ENCODE measurements around the gene ZRANB3.
"Not testable (repeated sequence)": the region's sequence is repeated elsewhere in the genome, so short reads cannot be mapped to it uniquely, and the experiment has no call there.

The ZRANB3 gene

GRCh38 chr2:135456431-135456830 is 74.6 kb downstream of the ZRANB3 start:
- no peak for TF ChIP-seq CTCF (conservative IDR thresholded peaks at IDR 0.05; ENCODE audit: low read depth, low read length)
- no peak for DNase-seq (ENCODE audit: low read depth)
- no peak overlapping the region for H3K4me3 ChIP-seq (ENCODE audit: low read length)

- no peak for DNase-seq (ENCODE audit: low read depth)
- no peak for TF ChIP-seq CTCF (conservative IDR thresholded peaks at IDR 0.05; ENCODE audit: low read depth, low read length)
- H3K4me3 ChIP-seq (ENCODE audit: low read length), result no peak overlapping the region
Observed at GRCh38 chr2:135454608-135455007, 76.4 kb downstream of the ZRANB3 start.

- not testable (repeated sequence) for DNase-seq (ENCODE audit: low read depth); H3K4me3 ChIP-seq (ENCODE audit: low read length)
Observed at GRCh38 chr2:135453027-135453426, 78.0 kb downstream of the ZRANB3 start.

- no peak for TF ChIP-seq CTCF (conservative IDR thresholded peaks at IDR 0.05; ENCODE audit: low read depth, low read length)
- DNase-seq (ENCODE audit: low read depth), result no peak
- no peak overlapping the region for H3K4me3 ChIP-seq (ENCODE audit: low read length)
Observed at GRCh38 chr2:135451966-135452365, 79.1 kb downstream of the ZRANB3 start.

- H3K4me3 ChIP-seq (ENCODE audit: low read length); DNase-seq (ENCODE audit: low read depth): not testable (repeated sequence)
Observed at GRCh38 chr2:135443013-135443412, 88.0 kb downstream of the ZRANB3 start.

GRCh38 chr2:135435155-135435554 is 95.9 kb downstream of the ZRANB3 start:
- DNase-seq (ENCODE audit: low read depth); H3K4me3 ChIP-seq (ENCODE audit: low read length): not testable (repeated sequence)

- TF ChIP-seq CTCF (conservative IDR thresholded peaks at IDR 0.05; ENCODE audit: low read depth, low read length), result no peak
- no peak overlapping the region for H3K4me3 ChIP-seq (ENCODE audit: low read length)
- DNase-seq (ENCODE audit: low read depth), result no peak
Observed at GRCh38 chr2:135424849-135425248, 106.2 kb downstream of the ZRANB3 start.

- no peak for TF ChIP-seq CTCF (conservative IDR thresholded peaks at IDR 0.05; ENCODE audit: low read depth, low read length)
- no peak overlapping the region for H3K4me3 ChIP-seq (ENCODE audit: low read length)
- no peak for DNase-seq (ENCODE audit: low read depth)
Observed at GRCh38 chr2:135422898-135423297, 108.1 kb downstream of the ZRANB3 start.

- DNase-seq (ENCODE audit: low read depth), result no peak
- no peak overlapping the region for H3K4me3 ChIP-seq (ENCODE audit: low read length)
- TF ChIP-seq CTCF (conservative IDR thresholded peaks at IDR 0.05; ENCODE audit: low read depth, low read length), result no peak
Observed at GRCh38 chr2:135411646-135412045, 119.4 kb downstream of the ZRANB3 start.

Measured in retinal pigment epithelial cell (primary cell).